WTC11 (cell line): ENCODE results near the gene SPATA3. TPM values are rescaled to one million over a fixed set of nuclear protein-coding genes. Genes with fewer than 3 reads are reported as not detected.

Experiments
- ATAC-seq: fragments of 200-7000 bp; cut with Tn5 transposase; 2 replicates; pipeline ENCODE4 v1.10.0; 2021; ENCODE audit warnings: mild to moderate bottlenecking, moderate library complexity
- Bru-seq: library from RNA; stranded (reverse); fragments of 400-500 nt; gene quantifications from one replicate; lab custom pipeline; 2021; lab: Mats Ljungman, UMichigan
- CTCF ChIA-PET: fragments of 300-600 bp; sonication (Branson Sonifier 250); formaldehyde crosslinking; loops from one replicate; lab custom pipeline; 2021; ENCODE audit warnings: antibody characterized with exemption; lab: Charles Lee
- POLR2A ChIA-PET: fragments of 350-600 bp; sonication (Branson Sonifier 250); formaldehyde crosslinking; loops from one replicate; lab custom pipeline; 2021; ENCODE audit warnings: antibody characterized with exemption; lab: Charles Lee
- DNase-seq: peaks from one replicate; pipeline ENCODE4 v3.0.0; 2021; ENCODE audit warnings: low spot score
- H3K27ac Mint-ChIP-seq: 2 replicates; pipeline ENCODE4 v1.8.0; 2021; ENCODE audit warnings: mixed read lengths
- H3K27me3 Mint-ChIP-seq: 2 replicates; pipeline ENCODE4 v1.8.0; 2021; ENCODE audit warnings: low read depth, mild to moderate bottlenecking, moderate library complexity, mixed read lengths
- H3K36me3 Mint-ChIP-seq: 2 replicates; pipeline ENCODE4 v1.8.0; 2021; ENCODE audit warnings: mixed read lengths
- H3K4me1 Mint-ChIP-seq: 2 replicates; pipeline ENCODE4 v1.8.0; 2022; ENCODE audit warnings: mixed read lengths
- H3K4me3 Mint-ChIP-seq: 2 replicates; pipeline ENCODE4 v1.8.0; 2021; ENCODE audit warnings: mild to moderate bottlenecking, moderate library complexity, mixed read lengths
- H3K9me3 Mint-ChIP-seq: 2 replicates; pipeline ENCODE4 v1.8.0; 2021; ENCODE audit warnings: mixed read lengths
- AFF4 ChIP-seq: sonication (generic); formaldehyde crosslinking; IDR thresholded peaks from 2 replicates; pipeline ENCODE4 v1.8.1; 2023; ENCODE audit warnings: mild to moderate bottlenecking, missing genetic modification reagents, borderline replicate concordance
- CBFB ChIP-seq: sonication (generic); formaldehyde crosslinking; IDR thresholded peaks from 2 replicates; pipeline ENCODE4 v1.8.1; 2022; ENCODE audit warnings: mild to moderate bottlenecking, low read depth, missing genetic modification reagents
- E2F1 ChIP-seq: sonication (generic); formaldehyde crosslinking; IDR thresholded peaks from 2 replicates; pipeline ENCODE4 v1.8.0; 2022; ENCODE audit warnings: mild to moderate bottlenecking, missing genetic modification reagents
- E2F5 ChIP-seq: sonication (generic); formaldehyde crosslinking; IDR thresholded peaks from 2 replicates; pipeline ENCODE4 v1.8.1; 2022; ENCODE audit warnings: mild to moderate bottlenecking, moderate library complexity, missing genetic modification reagents
- ERG ChIP-seq: fragments of 250-450 bp; sonication (Bioruptor Pico); IDR thresholded peaks from 2 replicates; pipeline ENCODE4 v1.8.0; 2021; ENCODE audit warnings: mild to moderate bottlenecking
- ESRRA ChIP-seq: sonication (generic); formaldehyde crosslinking; IDR thresholded peaks from 2 replicates; pipeline ENCODE4 v1.8.1; 2022; ENCODE audit warnings: mild to moderate bottlenecking, missing genetic modification reagents, borderline replicate concordance
- FOXJ3 ChIP-seq: sonication (generic); formaldehyde crosslinking; IDR thresholded peaks from 2 replicates; pipeline ENCODE4 v1.9.0; 2021; ENCODE audit warnings: missing genetic modification reagents, mild to moderate bottlenecking, borderline replicate concordance
- FOXK1 ChIP-seq: sonication (generic); formaldehyde crosslinking; IDR thresholded peaks from 2 replicates; pipeline ENCODE4 v1.8.0; 2022; ENCODE audit warnings: mild to moderate bottlenecking, moderate library complexity, missing genetic modification reagents
- FOXP1 ChIP-seq: sonication (generic); formaldehyde crosslinking; IDR thresholded peaks from 2 replicates; pipeline ENCODE4 v1.8.0; 2022; ENCODE audit warnings: missing genetic modification reagents, mild to moderate bottlenecking, moderate library complexity, borderline replicate concordance
- FOXP4 ChIP-seq: sonication (generic); formaldehyde crosslinking; IDR thresholded peaks from 2 replicates; pipeline ENCODE4 v1.8.0; 2022; ENCODE audit warnings: mild to moderate bottlenecking, missing genetic modification reagents
- HMGXB4 ChIP-seq: sonication (generic); formaldehyde crosslinking; IDR thresholded peaks from 2 replicates; pipeline ENCODE4 v1.8.1; 2023; ENCODE audit warnings: mild to moderate bottlenecking, moderate library complexity, missing genetic modification reagents
- JAZF1 ChIP-seq: fragments of 250-450 bp; sonication (Bioruptor Pico); IDR thresholded peaks from 2 replicates; pipeline ENCODE4 v1.9.0; 2021; ENCODE audit warnings: moderate library complexity, mild to moderate bottlenecking, inconsistent platforms
- MLX ChIP-seq: sonication (generic); formaldehyde crosslinking; IDR thresholded peaks from 2 replicates; pipeline ENCODE4 v1.8.1; 2023; ENCODE audit warnings: mild to moderate bottlenecking, missing genetic modification reagents, moderate library complexity
- NFYB ChIP-seq: sonication (generic); formaldehyde crosslinking; conservative IDR thresholded peaks from 2 replicates; pipeline ENCODE4 v1.8.0; 2022; ENCODE audit warnings: low read depth, missing genetic modification reagents
- NR2C2 ChIP-seq: sonication (generic); formaldehyde crosslinking; IDR thresholded peaks from 2 replicates; pipeline ENCODE4 v1.8.0; 2022; ENCODE audit warnings: mild to moderate bottlenecking, missing genetic modification reagents
- RELA ChIP-seq: sonication (generic); formaldehyde crosslinking; IDR thresholded peaks from 2 replicates; pipeline ENCODE4 v1.8.1; 2022; ENCODE audit warnings: missing genetic modification reagents, mild to moderate bottlenecking, borderline replicate concordance
- SMAD3 ChIP-seq: sonication (generic); formaldehyde crosslinking; IDR thresholded peaks from 2 replicates; pipeline ENCODE4 v1.8.0; 2022; ENCODE audit warnings: missing genetic modification reagents, mild to moderate bottlenecking, borderline replicate concordance
- SOX15 ChIP-seq: fragments of 250-450 bp; sonication (Bioruptor Pico); IDR thresholded peaks from 2 replicates; pipeline ENCODE4 v1.9.0; 2021; ENCODE audit warnings: mild to moderate bottlenecking
- ZBTB21 ChIP-seq: sonication (generic); formaldehyde crosslinking; IDR thresholded peaks from 2 replicates; pipeline ENCODE4 v1.8.1; 2023; ENCODE audit warnings: mild to moderate bottlenecking, missing genetic modification reagents, borderline replicate concordance
- ZNF396 ChIP-seq: fragments of 250-450 bp; sonication (Bioruptor Pico); IDR thresholded peaks from 2 replicates; pipeline ENCODE4 v1.8.0; 2021; ENCODE audit warnings: mild to moderate bottlenecking, moderate library complexity, borderline replicate concordance
- long read RNA-seq, 3 experiments: library from RNA in 1 of 3; library from capped mRNA in 1 of 3; library from polyadenylated mRNA in 1 of 3; unstranded in 2 of 3; stranded (forward) in 1 of 3; transcript quantifications; one replicate each; pipeline ENCODE4 v2.0.0, GENCODE V29; 2021
- total RNA-seq: library from RNA; stranded (reverse); gene quantifications from 3 replicates; pipeline ENCODE4 v1.2.3, GENCODE V29; 2021

Gene SPATA3
- total RNA-seq (not detected in 3 replicates), Bru-seq, nascent RNA (not detected)
- long read RNA-seq, experiment 1 = 0 reads
- long read RNA-seq, experiment 2 = 0 reads
- long read RNA-seq, experiment 3 = 0 reads

- ATAC-seq (no peak), DNase-seq (no peak)
- ChIA-PET CTCF (interaction anchor here (1.0 to 2.3 kb wide), 4 partner anchors 9 to 71 kb away, joined by 3 to 6 read pairs (median 4); partner anchors contain the start of gene PSMD1), POLR2A (no interaction called here)
- Mint-ChIP-seq H3K4me3 (no peak within 1 kb of the TSS), H3K4me1 (peaks cover 6% of the 10 kb centered on the region; the same call in 1 of the 2 replicates), H3K27me3 (peaks cover 10% of the 10 kb centered on the region), H3K27ac (no peak within 1 kb of the TSS), H3K9me3 (peaks cover 16% of the 10 kb centered on the region), H3K36me3 (no peaks in the 10 kb centered on the region)
- TF ChIP-seq NFYB (CRISPR knock-in tag) (no peak), AFF4 (no peak), SMAD3 (CRISPR knock-in tag) (no peak), JAZF1 (CRISPR knock-in tag) (no peak), CBFB (CRISPR knock-in tag) (no peak), FOXP1 (CRISPR knock-in tag) (no peak), E2F5 (CRISPR knock-in tag) (no peak), FOXP4 (CRISPR knock-in tag) (no peak), MLX (CRISPR knock-in tag) (no peak), ERG (no peak), ZNF396 (CRISPR knock-in tag) (no peak), ESRRA (CRISPR knock-in tag) (no peak), FOXK1 (CRISPR knock-in tag) (no peak)
These were observed at the start of gene SPATA3 for GRCh38 chr2:230995821-230996220. TSS of gene SPATA3 (plus strand) at chr2:230996121. CDS start at chr2:230996234, 113 bp downstream.

GRCh38 chr2:230946429-230947234 lies 49.3 kb upstream of the SPATA3 start:
- Mint-ChIP-seq H3K9me3 (no peaks in the 10 kb centered on the region), H3K4me1 (0 out of 2 replicates have a peak, but pooled peaks cover 3% of the 10 kb centered on the region), H3K27me3 (no peaks in the 10 kb centered on the region), H3K36me3 (no peaks in the 10 kb centered on the region), H3K27ac (no peak overlapping the region), H3K4me3 (no peak overlapping the region)
- POLR2A ChIA-PET = interaction anchor here (0.7 kb wide), 1 partner anchor 12 kb away, joined by 5 read pairs; no protein-coding TSS in a partner anchor
- DNase-seq (no peak), ATAC-seq (no peak)
- CTCF ChIA-PET = interaction anchor here (1.2 to 5.4 kb wide), 3 partner anchors 22 to 99 kb away, joined by 3 to 21 read pairs (median 4); partner anchors contain the start of gene GPR55
- TF ChIP-seq HMGXB4 (no peak), SOX15 (CRISPR knock-in tag) (no peak), E2F5 (CRISPR knock-in tag) (no peak), NR2C2 (CRISPR knock-in tag) (no peak), RELA (CRISPR knock-in tag) (no peak), FOXJ3 (CRISPR knock-in tag) (no peak), E2F1 (CRISPR knock-in tag) (no peak), ZBTB21 (no peak)
